ENCODE measurements around the gene SMIM36. TPM values are rescaled to one million over a fixed set of nuclear protein-coding genes. Genes with fewer than 3 reads are reported as not detected.

The SMIM36 gene
- total RNA-seq, 1 experiment from 2014 or later: not detected

DNA sequence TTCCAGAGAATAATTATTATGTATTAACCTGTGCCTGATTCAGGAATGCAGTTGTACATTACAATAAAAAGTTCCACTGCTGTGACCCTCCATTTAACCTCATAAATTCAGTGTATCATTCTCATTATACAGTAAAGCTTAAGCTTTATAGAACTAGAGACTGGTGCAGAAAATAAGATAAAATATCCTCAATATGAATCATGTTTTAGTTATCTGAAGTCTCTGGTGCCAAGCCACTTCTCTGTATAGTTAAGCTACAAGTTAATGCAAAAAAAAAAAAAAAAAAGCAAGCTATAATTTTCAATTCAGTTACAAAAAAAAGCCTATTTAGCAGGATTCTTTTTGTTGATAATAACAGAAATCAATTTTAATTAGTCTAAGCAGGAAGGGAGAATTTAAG lies 22.4 kb upstream of the SMIM36 start:
- 0 out of 2 replicates have a peak, but pooled peaks cover 3% of the 10 kb centered on the region for H3K9me3 Mint-ChIP-seq
- DNase-seq (ENCODE audit: low spot score) (no peak), ATAC-seq (no peak)
- H3K27me3 Mint-ChIP-seq (ENCODE audit: low read depth): no peaks in the 10 kb centered on the region
- POLR2A ChIA-PET: interaction anchor here (0.6 kb wide), 1 partner anchor 285 kb away, joined by 4 read pairs; no protein-coding TSS in a partner anchor
- CTCF ChIA-PET: interaction anchor here (1.0 to 1.8 kb wide), 5 partner anchors 19 to 236 kb away, joined by 3 to 9 read pairs (median 5); no protein-coding TSS in a partner anchor
- H3K27ac Mint-ChIP-seq: no peak overlapping the region
- H3K36me3 Mint-ChIP-seq: no peaks in the 10 kb centered on the region
- H3K4me3 Mint-ChIP-seq: no peak overlapping the region
- no peaks in the 10 kb centered on the region for H3K4me1 Mint-ChIP-seq
- TF ChIP-seq ATF1 (CRISPR knock-in tag; IDR thresholded peaks at IDR 0.05): no peak

DNA sequence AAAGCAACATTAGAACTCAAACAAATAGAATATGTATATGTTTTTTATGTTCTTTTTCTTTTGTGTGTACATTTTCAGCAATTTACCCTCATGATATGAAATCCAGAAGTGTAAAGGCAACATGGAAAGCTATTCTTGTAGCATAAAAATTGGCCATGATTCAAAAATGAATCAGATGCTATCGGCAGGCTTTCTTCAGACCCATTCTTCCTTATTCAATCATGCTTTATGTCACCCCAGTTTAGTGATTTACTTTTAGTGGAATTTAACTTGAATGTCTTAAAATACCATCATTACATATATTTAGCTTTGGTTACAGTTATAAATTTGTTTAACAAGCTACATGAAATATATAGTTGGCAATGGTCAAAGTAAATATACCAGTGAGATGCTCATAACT lies 21.4 kb upstream of the SMIM36 start:
- no peaks in the 10 kb centered on the region for H3K27me3 Mint-ChIP-seq (ENCODE audit: low read depth)
- DNase-seq (ENCODE audit: low spot score) (no peak), ATAC-seq (no peak)
- H3K27ac Mint-ChIP-seq: no peak overlapping the region
- ChIA-PET POLR2A (no interaction called here), CTCF (interaction anchor here (1.0 to 1.8 kb wide), 5 partner anchors 18 to 237 kb away, joined by 3 to 9 read pairs (median 5); no protein-coding TSS in a partner anchor)
- no peaks in the 10 kb centered on the region for H3K36me3 Mint-ChIP-seq
- TF ChIP-seq, protein P1, sequence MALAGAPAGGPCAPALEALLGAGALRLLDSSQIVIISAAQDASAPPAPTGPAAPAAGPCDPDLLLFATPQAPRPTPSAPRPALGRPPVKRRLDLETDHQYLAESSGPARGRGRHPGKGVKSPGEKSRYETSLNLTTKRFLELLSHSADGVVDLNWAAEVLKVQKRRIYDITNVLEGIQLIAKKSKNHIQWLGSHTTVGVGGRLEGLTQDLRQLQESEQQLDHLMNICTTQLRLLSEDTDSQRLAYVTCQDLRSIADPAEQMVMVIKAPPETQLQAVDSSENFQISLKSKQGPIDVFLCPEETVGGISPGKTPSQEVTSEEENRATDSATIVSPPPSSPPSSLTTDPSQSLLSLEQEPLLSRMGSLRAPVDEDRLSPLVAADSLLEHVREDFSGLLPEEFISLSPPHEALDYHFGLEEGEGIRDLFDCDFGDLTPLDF (CRISPR knock-in tag; IDR thresholded peaks at IDR 0.05): no peak
- TF ChIP-seq ZNF396 (CRISPR knock-in tag; IDR thresholded peaks at IDR 0.05; ENCODE audit: borderline replicate concordance): no peak
- H3K4me3 Mint-ChIP-seq: no peak overlapping the region
- no peaks in the 10 kb centered on the region for H3K4me1 Mint-ChIP-seq
- 0 out of 2 replicates have a peak, but pooled peaks cover 3% of the 10 kb centered on the region for H3K9me3 Mint-ChIP-seq

DNA sequence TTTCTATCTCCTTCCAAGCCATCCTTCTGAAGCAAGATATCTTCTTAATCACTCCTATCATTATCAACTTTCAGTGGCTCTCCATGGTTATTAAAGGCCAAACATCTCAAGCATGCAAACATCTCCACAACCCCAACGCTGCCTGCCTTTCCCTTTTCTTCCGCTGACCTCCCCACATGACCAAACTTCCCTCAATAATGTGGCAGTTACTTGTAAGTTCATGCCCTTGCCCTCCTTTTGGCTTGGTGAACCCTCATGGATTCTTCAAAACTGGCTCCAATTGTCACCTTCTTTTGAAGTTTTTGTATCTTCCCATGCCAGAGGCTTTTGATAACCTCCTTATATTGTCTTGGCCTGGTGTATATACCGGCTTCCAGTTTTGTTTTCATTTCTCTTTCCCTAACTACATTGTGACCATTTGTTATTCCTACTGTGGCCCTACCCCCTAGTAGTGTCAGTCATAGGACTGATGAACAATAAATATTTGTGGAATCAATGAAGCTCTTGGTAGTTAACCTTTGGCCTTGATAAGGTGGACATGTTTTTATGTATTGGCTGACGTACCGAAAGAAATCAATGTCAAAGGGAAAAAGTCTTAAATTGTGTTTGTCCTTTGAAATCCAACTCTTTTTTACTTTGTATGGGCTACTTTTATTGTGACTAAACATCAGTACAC lies 19.9 kb upstream of the SMIM36 start:
- DNase-seq (ENCODE audit: low spot score): no peak
- H3K36me3 Mint-ChIP-seq: no peaks in the 10 kb centered on the region
- no peak for ATAC-seq
- no peaks in the 10 kb centered on the region for H3K4me1 Mint-ChIP-seq
- H3K27me3 Mint-ChIP-seq (ENCODE audit: low read depth): no peaks in the 10 kb centered on the region
- H3K27ac Mint-ChIP-seq: no peak overlapping the region
- 0 out of 2 replicates have a peak, but pooled peaks cover 3% of the 10 kb centered on the region for H3K9me3 Mint-ChIP-seq
- ChIA-PET CTCF (interaction anchor here (0.8 kb wide), 1 partner anchor 17 kb away, joined by 4 read pairs; no protein-coding TSS in a partner anchor), POLR2A (no interaction called here)
- no peak overlapping the region for H3K4me3 Mint-ChIP-seq
- TF ChIP-seq TCF7 (CRISPR knock-in tag; IDR thresholded peaks at IDR 0.05; ENCODE audit: low read depth): no peak
- TF ChIP-seq ZNF423 (CRISPR knock-in tag; IDR thresholded peaks at IDR 0.05): no peak
- TF ChIP-seq CREM (CRISPR knock-in tag; IDR thresholded peaks at IDR 0.05): no peak
- TF ChIP-seq, protein P2, sequence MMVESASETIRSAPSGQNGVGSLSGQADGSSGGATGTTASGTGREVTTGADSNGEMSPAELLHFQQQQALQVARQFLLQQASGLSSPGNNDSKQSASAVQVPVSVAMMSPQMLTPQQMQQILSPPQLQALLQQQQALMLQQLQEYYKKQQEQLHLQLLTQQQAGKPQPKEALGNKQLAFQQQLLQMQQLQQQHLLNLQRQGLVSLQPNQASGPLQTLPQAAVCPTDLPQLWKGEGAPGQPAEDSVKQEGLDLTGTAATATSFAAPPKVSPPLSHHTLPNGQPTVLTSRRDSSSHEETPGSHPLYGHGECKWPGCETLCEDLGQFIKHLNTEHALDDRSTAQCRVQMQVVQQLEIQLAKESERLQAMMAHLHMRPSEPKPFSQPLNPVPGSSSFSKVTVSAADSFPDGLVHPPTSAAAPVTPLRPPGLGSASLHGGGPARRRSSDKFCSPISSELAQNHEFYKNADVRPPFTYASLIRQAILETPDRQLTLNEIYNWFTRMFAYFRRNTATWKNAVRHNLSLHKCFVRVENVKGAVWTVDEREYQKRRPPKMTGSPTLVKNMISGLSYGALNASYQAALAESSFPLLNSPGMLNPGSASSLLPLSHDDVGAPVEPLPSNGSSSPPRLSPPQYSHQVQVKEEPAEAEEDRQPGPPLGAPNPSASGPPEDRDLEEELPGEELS (CRISPR knock-in tag; IDR thresholded peaks at IDR 0.05): no peak
- no peak for TF ChIP-seq HMGA2 (CRISPR knock-in tag; IDR thresholded peaks at IDR 0.05)
- TF ChIP-seq TEAD4 (CRISPR knock-in tag; IDR thresholded peaks at IDR 0.05): no peak
- TF ChIP-seq FOXK1 (CRISPR knock-in tag; IDR thresholded peaks at IDR 0.05): no peak
- no peak for TF ChIP-seq PRRX2 (CRISPR knock-in tag; IDR thresholded peaks at IDR 0.05)
- no peak for TF ChIP-seq KAT7 (CRISPR knock-in tag; IDR thresholded peaks at IDR 0.05; ENCODE audit: borderline replicate concordance)
- no peak for TF ChIP-seq GABPB1 (CRISPR knock-in tag; IDR thresholded peaks at IDR 0.05)
- TF ChIP-seq CBFB (CRISPR knock-in tag; IDR thresholded peaks at IDR 0.05; ENCODE audit: low read depth): no peak
- TF ChIP-seq FOXJ3 (CRISPR knock-in tag; IDR thresholded peaks at IDR 0.05; ENCODE audit: borderline replicate concordance): no peak
- TF ChIP-seq OVOL2 (CRISPR knock-in tag; IDR thresholded peaks at IDR 0.05; ENCODE audit: borderline replicate concordance): no peak
- TF ChIP-seq MXD4 (CRISPR knock-in tag; IDR thresholded peaks at IDR 0.05; ENCODE audit: borderline replicate concordance): no peak
- TF ChIP-seq, protein P3, sequence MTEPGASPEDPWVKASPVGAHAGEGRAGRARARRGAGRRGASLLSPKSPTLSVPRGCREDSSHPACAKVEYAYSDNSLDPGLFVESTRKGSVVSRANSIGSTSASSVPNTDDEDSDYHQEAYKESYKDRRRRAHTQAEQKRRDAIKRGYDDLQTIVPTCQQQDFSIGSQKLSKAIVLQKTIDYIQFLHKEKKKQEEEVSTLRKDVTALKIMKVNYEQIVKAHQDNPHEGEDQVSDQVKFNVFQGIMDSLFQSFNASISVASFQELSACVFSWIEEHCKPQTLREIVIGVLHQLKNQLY (CRISPR knock-in tag; IDR thresholded peaks at IDR 0.05): no peak
- TF ChIP-seq ZNF138 (CRISPR knock-in tag; conservative IDR thresholded peaks at IDR 0.05): no peak
- no peak for TF ChIP-seq SOX15 (CRISPR knock-in tag; IDR thresholded peaks at IDR 0.05)
